Stimulated activated CD8-positive, alpha-beta memory T cell treated with anti-CD3 and anti-CD28 coated beads, Interleukin-7, amount 100 ng/mL, for 4 hours (primary cell): ENCODE measurements around the gene SYF2.

ENCODE experiments used
- DNase-seq, 2 donors: peaks; one replicate each; pipeline ENCODE4 v3.0.0-alpha.2; 2020; ENCODE audit warnings: low read depth in 2 of 2

SYF2 gene

DNA sequence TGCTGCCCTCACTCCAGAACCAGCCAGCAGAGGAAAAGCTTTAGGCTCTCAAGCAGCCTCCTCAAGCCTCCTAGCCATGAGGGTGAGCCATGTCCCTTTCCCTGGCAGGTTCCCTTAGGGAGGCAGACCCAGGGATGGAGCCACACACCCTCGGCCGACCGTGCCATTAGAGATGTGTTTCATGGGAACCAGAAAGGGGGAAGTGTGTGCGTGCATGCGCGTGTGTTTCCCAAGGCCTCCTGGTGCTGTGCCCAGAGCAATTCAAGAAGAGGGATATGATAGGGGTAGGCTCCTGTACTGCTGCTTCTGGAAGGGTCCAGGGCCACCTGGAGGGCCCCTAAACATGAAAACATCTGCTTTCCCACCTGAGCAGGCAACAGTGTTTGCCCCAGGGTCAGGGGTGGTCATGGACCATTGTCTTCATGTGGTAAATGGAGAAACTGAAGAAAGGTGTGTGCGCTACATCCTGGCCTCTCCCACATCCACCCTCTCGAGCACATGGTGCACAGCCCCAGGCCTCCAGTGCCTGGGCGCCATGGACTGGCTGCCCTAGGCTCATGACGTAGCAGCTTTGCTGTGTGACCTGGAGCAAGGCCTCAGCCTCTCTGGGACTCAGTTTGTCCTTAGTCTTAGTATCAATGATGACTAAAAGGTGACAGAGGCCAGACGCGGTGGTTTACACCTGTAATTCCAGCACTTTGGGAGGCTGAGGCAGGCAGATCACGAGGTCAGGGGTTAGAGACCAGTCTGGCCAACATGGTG is 48.1 kb downstream of the SYF2 start:
- DNase-seq, result no peak

DNA sequence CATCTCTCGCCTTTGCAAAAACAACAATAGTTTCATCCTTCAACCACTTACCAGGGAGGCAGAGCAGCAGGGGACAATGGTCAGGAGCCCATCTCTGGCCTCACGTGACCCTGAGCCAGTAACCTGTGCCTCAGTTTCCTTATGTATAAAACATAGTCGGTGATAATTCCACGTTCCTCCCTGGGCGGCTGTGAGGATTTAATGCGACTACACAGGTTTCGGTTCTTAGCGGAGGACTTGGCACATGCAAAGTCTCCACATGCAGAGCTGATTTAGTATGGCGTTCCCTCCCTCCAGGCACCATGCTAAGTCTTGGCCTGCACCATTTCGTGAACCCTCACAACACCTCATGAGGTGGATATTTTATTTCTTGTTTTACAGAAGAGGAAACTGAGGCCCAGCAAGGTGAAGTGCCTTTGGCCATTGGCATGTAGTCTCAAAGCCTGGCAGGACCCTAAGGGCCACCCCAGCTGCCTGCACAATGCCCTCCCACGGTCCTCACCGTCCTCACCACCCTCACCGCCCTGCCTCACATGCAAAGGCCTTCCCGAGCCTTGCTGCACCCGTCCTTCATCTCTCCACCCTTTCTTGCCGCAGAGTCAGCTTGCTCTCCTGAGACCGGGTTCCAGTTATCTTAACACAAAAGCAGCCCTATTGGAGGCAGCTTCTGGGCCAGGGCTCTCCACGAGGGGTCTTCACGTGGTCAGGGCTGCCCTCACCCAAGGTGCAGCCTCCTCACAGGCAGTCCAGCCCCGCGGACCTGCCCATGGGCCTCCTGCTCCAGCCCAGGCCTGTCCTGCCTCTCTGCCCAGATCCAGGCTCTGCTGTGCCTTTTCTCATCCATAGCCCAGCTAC is 48.9 kb downstream of the SYF2 start:
- no peak for DNase-seq

DNA sequence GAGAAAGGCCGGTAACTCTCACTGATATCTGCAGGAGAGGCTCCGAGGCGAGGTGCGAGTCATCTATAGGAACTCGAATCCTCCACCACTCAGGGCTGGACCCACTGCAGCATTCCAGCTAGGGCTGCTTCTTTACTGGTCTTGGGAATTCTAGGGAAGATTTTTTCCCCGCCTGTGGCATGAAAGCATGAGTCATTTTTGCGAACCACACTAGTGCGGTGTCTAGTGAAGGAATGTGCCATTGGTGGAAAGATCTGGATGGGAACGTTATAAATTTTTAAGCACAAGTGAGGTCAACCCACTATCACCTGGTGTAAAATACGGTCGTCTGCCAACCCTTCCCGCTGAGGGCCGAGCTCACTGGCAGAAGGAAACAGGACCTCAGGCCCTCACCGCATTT is 49.7 kb downstream of the SYF2 start:
- no peak for DNase-seq

DNA sequence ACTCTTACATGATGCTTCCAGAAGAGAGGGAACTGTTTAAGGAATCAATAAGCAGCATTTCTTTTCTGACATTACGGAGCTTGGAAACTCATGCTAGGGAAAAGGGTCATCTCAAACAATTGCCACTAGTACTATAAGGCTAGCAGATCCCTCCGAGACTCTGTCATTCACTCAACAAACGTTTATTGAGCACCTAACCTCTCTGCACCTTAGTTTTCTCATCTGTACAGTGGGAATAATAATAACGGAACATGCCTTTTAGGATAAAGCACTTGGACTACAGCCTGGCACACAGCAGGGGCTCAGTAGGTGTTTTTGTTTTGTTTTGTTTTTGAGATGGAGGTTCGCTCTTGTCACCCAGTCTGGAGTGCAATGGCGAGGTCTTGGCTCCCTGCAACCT is 51.3 kb downstream of the SYF2 start:
- DNase-seq, result no peak

DNA sequence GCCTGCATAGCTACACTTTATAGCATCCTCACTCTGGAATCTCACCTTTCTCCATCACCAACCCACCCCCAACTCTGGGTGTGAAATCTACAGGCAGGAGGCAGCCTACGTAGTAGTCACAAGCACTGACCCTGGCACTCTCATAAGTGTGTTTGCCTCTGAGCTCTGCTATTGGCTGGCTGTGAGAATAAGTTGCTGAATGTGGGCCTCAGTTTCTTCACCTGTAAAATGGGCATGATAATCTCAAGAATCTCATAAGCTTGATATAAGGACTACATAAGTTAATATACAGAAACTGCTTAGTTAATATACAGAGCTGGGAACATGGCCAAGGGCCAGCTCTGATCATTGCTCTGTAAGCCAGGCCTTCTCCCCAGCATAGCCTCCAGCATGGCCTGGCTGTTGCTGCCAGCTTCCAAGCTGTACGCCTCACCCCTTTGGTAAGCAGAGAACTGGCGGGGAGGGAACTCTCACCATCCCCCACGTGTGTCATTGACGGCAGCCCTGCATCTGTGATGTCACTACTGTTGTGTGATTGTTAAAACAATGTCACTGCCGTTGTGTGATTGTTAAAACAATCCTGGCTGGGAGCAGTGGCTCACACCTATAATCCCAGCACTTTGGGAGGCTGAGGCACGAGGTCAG is 53.3 kb downstream of the SYF2 start:
- DNase-seq, result no peak

DNA sequence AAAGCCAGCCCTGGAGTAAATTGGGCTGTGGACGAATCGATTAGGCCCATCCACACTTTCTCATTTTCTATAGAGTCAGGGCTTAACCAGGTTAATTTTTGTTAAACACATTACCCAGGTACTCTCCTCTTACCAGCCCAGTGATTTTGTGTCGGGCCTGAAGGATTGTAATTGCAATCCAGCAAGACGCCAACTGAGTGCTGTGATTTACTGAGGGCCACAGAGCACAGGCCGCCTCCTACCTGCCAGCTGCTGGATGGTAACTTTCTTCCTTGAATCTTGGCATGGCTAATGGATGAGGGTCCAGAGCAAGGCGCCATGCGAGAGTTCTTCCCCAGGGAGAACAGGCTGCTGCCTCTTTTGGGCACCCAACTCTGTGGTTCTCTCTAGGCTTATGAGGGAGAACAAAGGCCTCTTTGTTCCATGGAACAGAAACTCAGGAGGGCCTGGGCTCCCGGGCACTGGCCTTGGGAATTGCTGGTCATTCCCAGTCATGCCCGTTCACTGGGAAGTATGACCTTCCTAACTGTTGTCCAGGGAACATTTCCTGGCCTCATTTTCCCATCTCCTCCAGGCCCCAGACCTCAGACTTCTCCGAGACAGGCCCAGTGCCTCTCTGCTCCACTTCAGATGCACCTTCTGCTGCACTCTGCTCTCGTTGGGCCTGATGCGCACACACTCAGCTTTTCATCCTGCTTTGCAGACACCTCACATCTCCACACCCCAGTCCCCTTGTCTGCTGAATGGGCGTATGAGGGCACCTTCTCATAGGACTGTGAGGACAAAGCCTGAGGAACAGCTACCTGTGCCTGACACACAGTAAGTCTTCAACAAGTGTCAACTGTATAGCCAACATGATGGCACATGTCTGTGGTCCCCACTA is 57.3 kb downstream of the SYF2 start:
- no peak for DNase-seq

DNA sequence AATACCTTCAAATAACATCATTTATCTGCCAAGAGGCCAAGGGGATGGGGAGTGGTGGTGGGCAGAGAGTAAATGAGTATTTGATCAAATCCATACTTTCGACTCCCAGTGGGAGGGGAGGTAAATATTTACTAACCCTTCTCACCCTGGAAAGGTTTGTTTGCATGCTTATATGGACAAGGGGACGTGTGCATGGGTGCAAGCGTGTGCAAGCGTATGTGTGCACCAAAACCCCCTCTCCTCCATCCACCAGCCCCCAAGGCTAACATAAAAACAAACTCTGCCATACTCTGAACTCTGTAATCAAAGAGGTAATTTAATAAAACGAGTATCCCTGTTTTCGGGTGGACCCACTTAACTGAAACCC is 58.0 kb downstream of the SYF2 start:
- DNase-seq, result no peak

DNA sequence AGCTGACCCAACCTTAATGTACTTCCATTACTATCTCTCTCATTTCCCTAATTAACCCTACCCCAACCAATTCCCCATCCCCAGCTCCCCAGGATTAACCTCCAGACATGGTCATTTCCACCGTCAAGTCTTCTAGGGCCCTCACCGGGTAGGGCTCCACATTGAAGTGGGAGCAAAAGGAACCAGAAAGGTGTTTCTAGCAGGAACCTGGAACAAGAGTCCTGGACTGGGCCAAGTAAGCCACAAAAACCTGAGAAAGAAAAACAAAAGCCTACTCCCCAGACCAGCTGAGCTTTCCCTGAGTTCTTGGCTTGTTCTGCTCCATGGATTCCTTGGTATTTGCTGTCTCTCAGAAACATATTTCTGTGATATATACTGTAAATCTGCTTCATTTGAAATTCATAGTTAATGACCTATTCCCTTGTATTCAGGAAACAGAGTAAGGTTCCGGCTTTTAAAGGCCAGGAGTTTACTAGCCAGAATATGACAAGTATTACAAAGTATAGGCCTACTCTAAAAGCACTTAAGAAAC is 58.4 kb downstream of the SYF2 start:
- no peak for DNase-seq
